DND-41 (cell line): Measurements from ENCODE around the gene NMNAT2.

Experiments
- ATAC-seq: fragments of 200-7000 bp; cut with Tn5 transposase; 3 replicates; pipeline ENCODE4 v1.9.1; 2021; ENCODE audit warnings: low read depth; ENCODE audit not compliant: insufficient read depth
- DNase-seq: peaks from one replicate; pipeline ENCODE4 v3.0.0-alpha.2; 2020
- H2AFZ ChIP-seq: 2 replicates; pipeline ENCODE4 v1.6.0; 2012; ENCODE audit warnings: low read depth, low read length
- H3K27ac ChIP-seq: 2 replicates; pipeline ENCODE4 v1.5.1; 2012; ENCODE audit warnings: low read length, inconsistent platforms
- H3K27me3 ChIP-seq: fragments of 200-600 bp; sonication (generic); 2 replicates; pipeline ENCODE4 v1.6.0; 2012; ENCODE audit warnings: low read length, mild to moderate bottlenecking, inconsistent platforms; ENCODE audit not compliant: insufficient read depth, poor library complexity
- H3K36me3 ChIP-seq: 2 replicates; pipeline ENCODE4 v1.5.1; 2012; ENCODE audit warnings: low read length, inconsistent platforms; ENCODE audit not compliant: insufficient read depth
- H3K4me1 ChIP-seq: 2 replicates; pipeline ENCODE4 v1.5.1; 2012; ENCODE audit warnings: mild to moderate bottlenecking, low read length; ENCODE audit not compliant: insufficient read depth
- H3K4me2 ChIP-seq: 2 replicates; pipeline ENCODE4 v1.6.0; 2012; ENCODE audit warnings: mild to moderate bottlenecking, moderate library complexity, low read length, inconsistent platforms; ENCODE audit not compliant: insufficient read depth
- H3K4me3 ChIP-seq, 2 experiments: fragments of 200-600 bp in 1 of 2; shearing (Covaris generic) in 1 of 2; 2 replicates each; pipeline ENCODE4 v1.5.1; 2012 to 2016; ENCODE audit warnings: inconsistent platforms in 2 of 2, low read length in 2 of 2, mild to moderate bottlenecking in 2 of 2, low read depth in 1 of 2, moderate library complexity in 1 of 2
- H3K79me2 ChIP-seq: 2 replicates; pipeline ENCODE4 v1.6.0; 2012; ENCODE audit warnings: low read length, inconsistent platforms; ENCODE audit not compliant: insufficient read depth
- H3K9ac ChIP-seq: 2 replicates; pipeline ENCODE4 v1.6.0; 2012; ENCODE audit warnings: low read depth, mild to moderate bottlenecking, inconsistent platforms, low read length, moderate library complexity
- H3K9me3 ChIP-seq: 2 replicates; pipeline ENCODE4 v1.5.1; 2012; ENCODE audit warnings: low read length, moderate library complexity, mild to moderate bottlenecking, inconsistent platforms; ENCODE audit not compliant: insufficient read depth, severe bottlenecking
- H4K20me1 ChIP-seq: 2 replicates; pipeline ENCODE4 v1.6.0; 2012; ENCODE audit warnings: low read length; ENCODE audit not compliant: insufficient read depth
- EZH2 ChIP-seq: IDR thresholded peaks from 3 replicates; pipeline ENCODE4 v1.6.1; 2012; ENCODE audit warnings: borderline replicate concordance, low read depth, mild to moderate bottlenecking, moderate library complexity, low read length, inconsistent platforms; ENCODE audit not compliant: severe bottlenecking
- TF ChIP-seq, protein P1 (sequence below): IDR thresholded peaks from 2 replicates; pipeline ENCODE4 v1.5.1; 2012; ENCODE audit warnings: borderline replicate concordance, low read length, moderate library complexity, mild to moderate bottlenecking; ENCODE audit not compliant: poor library complexity, severe bottlenecking; ENCODE audit errors: extremely low read depth

Gene NMNAT2

DNA sequence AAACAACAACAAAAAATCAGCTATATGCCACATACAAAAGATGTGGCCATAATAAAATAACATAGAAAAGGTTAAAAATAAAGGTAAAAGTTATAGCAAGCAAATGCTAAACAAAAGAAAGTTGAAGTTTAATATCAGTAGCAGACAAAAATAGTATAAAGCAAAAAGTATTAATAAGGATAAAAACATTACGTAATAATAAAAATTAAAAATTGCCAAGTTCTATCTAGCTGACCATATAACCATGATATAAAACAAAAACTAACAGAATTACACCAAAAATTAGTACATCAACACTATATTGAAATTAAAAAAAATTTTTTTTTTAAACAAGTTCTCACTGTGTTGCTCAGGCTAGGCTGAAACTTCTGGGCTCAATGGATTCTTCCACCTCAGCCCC lies 38.6 kb upstream of the NMNAT2 start:
- Histone ChIP-seq H3K4me1 (no peaks in the 10 kb centered on the region), H3K4me3 (no peak overlapping the region), H2AFZ (no peak overlapping the region), H3K4me2 (no peak overlapping the region), H3K9ac (no peak overlapping the region), H3K79me2 (no peaks in the 10 kb centered on the region), H4K20me1 (no peaks in the 10 kb centered on the region), H3K27ac (no peak overlapping the region), H3K36me3 (no peaks in the 10 kb centered on the region), H3K27me3 (peaks cover 6% of the 10 kb centered on the region), H3K9me3 (no peaks in the 10 kb centered on the region)
- no peak for TF ChIP-seq EZH2
- TF ChIP-seq, protein P1, sequence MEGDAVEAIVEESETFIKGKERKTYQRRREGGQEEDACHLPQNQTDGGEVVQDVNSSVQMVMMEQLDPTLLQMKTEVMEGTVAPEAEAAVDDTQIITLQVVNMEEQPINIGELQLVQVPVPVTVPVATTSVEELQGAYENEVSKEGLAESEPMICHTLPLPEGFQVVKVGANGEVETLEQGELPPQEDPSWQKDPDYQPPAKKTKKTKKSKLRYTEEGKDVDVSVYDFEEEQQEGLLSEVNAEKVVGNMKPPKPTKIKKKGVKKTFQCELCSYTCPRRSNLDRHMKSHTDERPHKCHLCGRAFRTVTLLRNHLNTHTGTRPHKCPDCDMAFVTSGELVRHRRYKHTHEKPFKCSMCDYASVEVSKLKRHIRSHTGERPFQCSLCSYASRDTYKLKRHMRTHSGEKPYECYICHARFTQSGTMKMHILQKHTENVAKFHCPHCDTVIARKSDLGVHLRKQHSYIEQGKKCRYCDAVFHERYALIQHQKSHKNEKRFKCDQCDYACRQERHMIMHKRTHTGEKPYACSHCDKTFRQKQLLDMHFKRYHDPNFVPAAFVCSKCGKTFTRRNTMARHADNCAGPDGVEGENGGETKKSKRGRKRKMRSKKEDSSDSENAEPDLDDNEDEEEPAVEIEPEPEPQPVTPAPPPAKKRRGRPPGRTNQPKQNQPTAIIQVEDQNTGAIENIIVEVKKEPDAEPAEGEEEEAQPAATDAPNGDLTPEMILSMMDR: no peak
- DNase-seq: no peak
- no peak for ATAC-seq

DNA sequence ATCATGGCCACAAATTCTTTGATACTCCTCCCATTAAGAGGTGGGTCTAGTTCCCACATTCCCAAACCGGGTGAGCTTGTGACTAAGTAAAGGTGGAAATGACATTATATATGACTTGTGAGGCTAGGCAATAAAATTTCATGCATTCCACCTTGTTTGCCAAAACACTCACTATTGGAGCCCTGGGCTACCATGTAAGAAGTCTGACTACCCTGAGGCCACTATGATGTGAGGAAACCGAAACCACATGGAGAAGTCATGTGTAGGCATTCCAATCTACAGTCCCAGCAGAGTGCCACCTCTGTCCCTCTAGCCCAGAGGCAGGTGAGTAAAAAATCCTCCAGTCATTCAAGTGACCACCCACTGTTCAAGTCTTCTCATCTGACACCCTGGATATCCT lies 36.2 kb upstream of the NMNAT2 start:
- TF ChIP-seq, protein P1: no peak
- no peak for TF ChIP-seq EZH2
- Histone ChIP-seq H2AFZ (no peak overlapping the region), H3K9ac (no peak overlapping the region), H3K36me3 (no peaks in the 10 kb centered on the region), H3K27ac (no peak overlapping the region), H3K9me3 (no peaks in the 10 kb centered on the region), H3K79me2 (no peaks in the 10 kb centered on the region), H3K27me3 (peaks cover 3% of the 10 kb centered on the region), H3K4me1 (no peaks in the 10 kb centered on the region), H4K20me1 (no peaks in the 10 kb centered on the region), H3K4me2 (no peak overlapping the region), H3K4me3 (no peak overlapping the region)
- ATAC-seq (no peak), DNase-seq (no peak)

DNA sequence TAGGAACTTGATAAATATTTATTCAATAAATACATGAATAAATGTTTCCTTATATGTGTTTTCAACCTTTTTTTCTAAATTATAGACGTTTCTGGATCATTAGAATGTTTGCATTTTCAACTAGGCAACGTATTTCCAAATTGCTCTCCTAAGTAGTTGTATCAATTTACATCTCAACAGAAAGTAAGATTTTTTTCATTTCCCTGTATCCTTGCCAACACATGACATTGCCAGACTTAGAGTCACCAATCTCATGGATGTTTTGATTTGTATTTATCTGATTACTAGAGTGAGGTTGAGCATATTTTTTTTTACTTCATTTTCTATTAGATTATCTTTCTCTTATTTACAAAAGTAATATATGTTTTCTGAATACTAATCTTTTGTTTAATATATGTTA lies 31.9 kb upstream of the NMNAT2 start:
- Histone ChIP-seq H4K20me1 (no peaks in the 10 kb centered on the region), H2AFZ (no peak overlapping the region), H3K9ac (no peak overlapping the region), H3K9me3 (no peaks in the 10 kb centered on the region), H3K79me2 (no peaks in the 10 kb centered on the region), H3K4me2 (no peak overlapping the region), H3K36me3 (no peaks in the 10 kb centered on the region), H3K4me3 (no peak overlapping the region), H3K4me1 (no peaks in the 10 kb centered on the region), H3K27ac (no peak overlapping the region), H3K27me3 (peaks cover 3% of the 10 kb centered on the region)
- TF ChIP-seq, protein P1: no peak
- TF ChIP-seq EZH2: no peak
- DNase-seq (no peak), ATAC-seq (no peak)

DNA sequence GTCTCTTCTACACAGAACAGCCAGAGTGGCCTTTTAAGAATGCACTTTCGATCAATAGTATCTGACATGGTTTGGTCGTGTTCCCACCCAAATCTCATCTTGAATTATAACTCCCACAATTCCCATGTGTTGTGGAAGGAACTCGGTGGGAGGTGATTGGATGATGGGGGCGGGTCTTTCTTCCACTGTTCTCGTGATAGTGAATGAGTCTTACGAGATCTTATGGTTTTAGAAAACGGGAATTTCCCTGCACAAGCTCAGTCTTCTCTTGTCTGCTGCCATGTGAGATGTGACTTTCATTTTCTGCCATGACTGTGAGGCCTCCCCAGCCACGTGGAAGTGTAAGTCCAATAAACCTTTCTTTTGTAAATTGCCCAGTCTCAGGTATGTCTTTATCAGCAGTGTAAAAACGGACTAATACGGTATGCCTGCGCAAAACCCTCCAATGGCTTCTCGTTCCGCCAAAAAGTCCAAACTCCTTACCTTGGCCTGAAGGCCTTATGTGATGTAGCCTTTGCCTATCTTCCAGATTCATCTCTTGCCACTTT lies 31.1 kb upstream of the NMNAT2 start:
- H2AFZ ChIP-seq: no peak overlapping the region

More for the DNA sequence above, 31.1 kb upstream of the NMNAT2 start:
- Histone ChIP-seq H4K20me1 (no peaks in the 10 kb centered on the region), H3K9ac (no peak overlapping the region), H3K79me2 (no peaks in the 10 kb centered on the region), H3K27me3 (peaks cover 3% of the 10 kb centered on the region), H3K4me1 (no peaks in the 10 kb centered on the region), H3K4me2 (no peak overlapping the region), H3K36me3 (no peaks in the 10 kb centered on the region), H3K4me3 (no peak overlapping the region), H3K9me3 (no peaks in the 10 kb centered on the region), H3K27ac (no peak overlapping the region)
- no peak for ATAC-seq
- DNase-seq: no peak
- no peak for TF ChIP-seq EZH2
- TF ChIP-seq, protein P1: no peak
